ENCODE data around the gene STK40.
A peak's percentile ranks its signal among the peaks of the same experiment; 100 is the strongest.

The STK40 gene

DNA sequence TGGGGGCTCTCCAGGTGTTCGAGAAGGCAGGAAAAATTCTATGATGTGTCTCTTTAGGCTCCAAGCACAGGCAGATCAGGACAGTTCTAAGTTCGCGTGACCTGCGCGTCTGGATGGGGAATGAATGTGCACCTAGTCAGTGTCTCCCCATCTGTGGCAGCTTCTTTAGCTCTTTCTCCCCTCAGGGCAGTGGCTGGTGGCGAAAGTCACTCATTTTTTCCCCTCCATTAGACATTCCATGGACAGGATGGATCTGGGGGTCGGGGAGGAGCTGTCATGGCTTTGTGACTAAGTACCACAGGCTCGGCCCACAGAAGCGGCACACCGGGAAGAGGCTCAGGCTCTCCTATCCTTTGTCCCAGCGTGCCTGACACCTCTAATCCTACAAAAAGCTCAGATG lies 31.2 kb downstream of the STK40 start:
- DNase-seq (ENCODE audit: low read depth, low spot score) = no peak
- ChIA-PET CTCF (interaction anchor here (0.8 to 4.4 kb wide), 3 partner anchors 12 to 33 kb away, joined by 3 to 23 read pairs (median 3); no protein-coding TSS in a partner anchor), POLR2A (no interaction called here)
- H3K4me3 ChIP-seq (ENCODE audit: low read depth, low read length) = no peak overlapping the region
- TF ChIP-seq, protein P1, sequence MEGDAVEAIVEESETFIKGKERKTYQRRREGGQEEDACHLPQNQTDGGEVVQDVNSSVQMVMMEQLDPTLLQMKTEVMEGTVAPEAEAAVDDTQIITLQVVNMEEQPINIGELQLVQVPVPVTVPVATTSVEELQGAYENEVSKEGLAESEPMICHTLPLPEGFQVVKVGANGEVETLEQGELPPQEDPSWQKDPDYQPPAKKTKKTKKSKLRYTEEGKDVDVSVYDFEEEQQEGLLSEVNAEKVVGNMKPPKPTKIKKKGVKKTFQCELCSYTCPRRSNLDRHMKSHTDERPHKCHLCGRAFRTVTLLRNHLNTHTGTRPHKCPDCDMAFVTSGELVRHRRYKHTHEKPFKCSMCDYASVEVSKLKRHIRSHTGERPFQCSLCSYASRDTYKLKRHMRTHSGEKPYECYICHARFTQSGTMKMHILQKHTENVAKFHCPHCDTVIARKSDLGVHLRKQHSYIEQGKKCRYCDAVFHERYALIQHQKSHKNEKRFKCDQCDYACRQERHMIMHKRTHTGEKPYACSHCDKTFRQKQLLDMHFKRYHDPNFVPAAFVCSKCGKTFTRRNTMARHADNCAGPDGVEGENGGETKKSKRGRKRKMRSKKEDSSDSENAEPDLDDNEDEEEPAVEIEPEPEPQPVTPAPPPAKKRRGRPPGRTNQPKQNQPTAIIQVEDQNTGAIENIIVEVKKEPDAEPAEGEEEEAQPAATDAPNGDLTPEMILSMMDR (IDR thresholded peaks at IDR 0.05; ENCODE audit: insufficient read depth, low read length, missing control alignments) = no peak

DNA sequence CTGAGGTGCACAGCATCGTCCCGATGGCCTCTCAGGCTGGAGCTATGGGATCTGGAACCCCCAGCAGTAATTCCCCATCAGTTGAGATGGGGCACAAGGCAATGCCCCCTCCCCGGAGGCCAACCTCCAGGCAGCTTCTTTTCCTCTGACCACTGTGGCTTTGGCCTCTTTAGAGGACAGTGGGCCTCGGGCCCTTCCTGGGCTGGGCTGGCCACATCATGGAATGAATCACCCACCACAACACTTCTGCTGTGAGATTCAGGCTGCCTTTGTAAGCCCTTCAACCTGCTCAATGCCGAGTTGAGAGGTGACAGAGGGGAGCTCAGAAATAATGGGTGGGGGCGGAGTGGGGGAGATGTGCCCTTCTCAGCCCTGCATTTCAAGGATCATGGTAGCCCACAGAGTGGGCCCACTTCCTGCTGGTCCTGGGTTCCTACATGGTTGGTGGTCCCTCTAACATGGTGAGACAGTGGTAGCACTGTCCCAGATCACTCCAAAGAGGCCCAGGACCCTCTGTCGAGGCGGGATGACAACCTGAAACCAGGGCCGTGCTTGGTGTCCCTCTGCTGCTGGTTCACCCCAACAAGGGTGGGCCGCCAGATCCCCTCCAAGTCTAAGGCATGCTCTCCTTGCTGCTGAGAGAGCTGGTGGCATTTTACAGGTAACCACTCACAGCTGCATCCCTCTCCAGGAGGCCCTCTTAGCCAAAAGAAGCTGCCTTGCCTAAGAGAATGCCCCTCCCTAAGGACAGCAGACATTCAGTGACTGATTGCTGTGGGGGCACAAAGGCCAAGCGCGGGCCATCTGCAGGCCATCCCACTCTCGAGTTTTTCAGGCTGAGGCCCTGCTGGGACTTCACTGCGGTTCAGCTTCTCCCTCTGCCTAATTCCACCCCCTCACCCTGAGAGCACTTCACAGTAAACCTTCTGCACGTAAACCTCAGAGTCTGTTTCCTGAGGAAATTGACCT lies 32.5 kb downstream of the STK40 start:
- DNase-seq (ENCODE audit: low read depth, low spot score) = no peak
- TF ChIP-seq, protein P1 (IDR thresholded peaks at IDR 0.05; ENCODE audit: insufficient read depth, low read length, missing control alignments) = no peak
- ChIA-PET CTCF (interaction anchor here (0.7 to 5.4 kb wide), 7 partner anchors 11 to 69 kb away, joined by 3 to 30 read pairs (median 5); partner anchors contain the start of gene EVA1B), POLR2A (interaction anchor here (1.2 to 5.4 kb wide), 4 partner anchors 13 to 203 kb away, joined by 3 to 44 read pairs (median 8); no protein-coding TSS in a partner anchor)
- H3K4me3 ChIP-seq (ENCODE audit: low read depth, low read length) = no peak overlapping the region

DNA sequence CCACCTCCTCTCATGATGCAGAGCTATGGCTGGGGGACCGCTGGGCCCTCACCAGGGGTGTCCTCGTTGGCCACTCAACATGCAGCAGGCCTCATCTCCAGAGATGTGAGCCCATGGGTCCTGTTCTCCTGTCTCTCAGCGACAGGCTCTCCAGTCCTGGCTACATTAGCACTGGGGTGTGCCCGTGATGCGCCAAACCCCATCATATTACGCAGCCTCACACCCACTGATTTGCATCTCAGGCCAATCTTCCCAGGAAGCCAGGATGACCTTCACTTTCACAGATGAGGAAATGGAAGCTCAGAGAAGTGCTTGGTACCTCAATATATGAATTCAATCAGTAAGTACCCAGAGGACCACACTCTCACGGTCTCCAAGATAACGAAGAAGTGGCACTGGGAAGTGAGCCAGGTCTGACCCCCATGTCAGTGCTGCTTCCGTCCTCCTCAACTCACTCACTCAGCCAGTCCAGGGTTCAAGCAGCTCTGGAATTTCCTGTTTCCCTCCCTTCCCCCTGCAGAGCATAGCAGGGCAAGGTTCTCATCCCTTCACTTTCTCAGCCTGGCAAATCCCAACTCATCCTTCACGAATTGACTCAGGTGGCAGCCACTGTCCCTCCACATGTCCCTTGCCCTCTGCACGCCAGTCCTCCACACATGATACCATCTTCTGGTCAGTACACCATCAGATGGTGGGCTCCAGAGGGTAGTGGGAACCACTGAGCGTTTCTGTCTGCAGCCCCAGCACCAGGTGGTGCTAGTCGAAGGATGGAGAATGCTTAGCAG lies 33.4 kb downstream of the STK40 start:
- TF ChIP-seq, protein P1 (IDR thresholded peaks at IDR 0.05; ENCODE audit: insufficient read depth, low read length, missing control alignments) = peak; percentile 1
- no peak for DNase-seq (ENCODE audit: low read depth, low spot score)
- H3K4me3 ChIP-seq (ENCODE audit: low read depth, low read length) = no peak overlapping the region
- ChIA-PET POLR2A (interaction anchor here (0.7 to 5.4 kb wide), 5 partner anchors 14 to 203 kb away, joined by 3 to 44 read pairs (median 8); no protein-coding TSS in a partner anchor), CTCF (interaction anchor here (0.7 to 5.4 kb wide), 7 partner anchors 11 to 71 kb away, joined by 3 to 30 read pairs (median 4); partner anchors contain the start of gene EVA1B)

DNA sequence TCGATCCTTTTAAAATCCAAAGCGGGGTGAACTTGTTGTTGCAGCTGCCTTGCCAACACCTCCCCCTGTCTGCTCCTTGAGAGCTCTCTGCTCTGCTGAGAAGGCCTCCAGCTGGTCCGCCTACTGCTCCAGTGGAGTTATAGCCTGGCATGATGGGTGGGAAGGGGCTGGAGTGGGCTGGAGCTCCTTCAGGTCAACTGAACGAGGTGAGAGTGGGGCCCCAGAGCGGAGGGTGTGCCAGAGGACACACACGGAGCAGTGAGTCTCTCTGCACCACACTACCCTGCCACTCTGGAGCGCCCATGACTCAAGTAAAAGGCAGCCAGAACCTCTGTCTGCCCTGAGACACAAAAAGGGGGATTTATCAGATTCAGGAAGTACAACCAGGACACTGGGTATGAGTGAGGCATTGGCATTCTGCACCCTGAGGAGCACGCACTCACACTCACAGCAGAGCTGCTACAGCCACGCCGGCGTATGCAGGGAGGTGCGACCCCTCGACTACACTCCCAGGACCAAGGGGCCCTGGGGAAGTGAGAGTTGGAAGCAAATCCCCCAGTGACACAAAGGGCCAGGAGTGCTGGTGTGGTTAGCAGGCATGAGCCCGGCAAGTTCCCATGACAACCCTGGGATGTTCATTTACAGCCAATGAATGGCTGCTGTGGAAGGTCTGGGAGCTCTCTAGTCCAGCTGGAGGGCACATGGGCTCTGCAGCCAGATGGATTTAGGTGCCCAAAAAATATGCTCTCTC lies 34.3 kb downstream of the STK40 start:
- ChIA-PET CTCF (interaction anchor here (0.8 to 5.4 kb wide), 10 partner anchors 10 to 72 kb away, joined by 3 to 30 read pairs (median 4); partner anchors contain the start of gene EVA1B), POLR2A (interaction anchor here (0.9 to 5.4 kb wide), 7 partner anchors 15 to 38 kb away, joined by 3 to 44 read pairs (median 8); no protein-coding TSS in a partner anchor)
- peak overlapping the region; percentile 40 for H3K4me3 ChIP-seq (ENCODE audit: low read depth, low read length)
- TF ChIP-seq, protein P1 (IDR thresholded peaks at IDR 0.05; ENCODE audit: insufficient read depth, low read length, missing control alignments) = no peak
- DNase-seq (ENCODE audit: low read depth, low spot score) = peak; percentile 67

DNA sequence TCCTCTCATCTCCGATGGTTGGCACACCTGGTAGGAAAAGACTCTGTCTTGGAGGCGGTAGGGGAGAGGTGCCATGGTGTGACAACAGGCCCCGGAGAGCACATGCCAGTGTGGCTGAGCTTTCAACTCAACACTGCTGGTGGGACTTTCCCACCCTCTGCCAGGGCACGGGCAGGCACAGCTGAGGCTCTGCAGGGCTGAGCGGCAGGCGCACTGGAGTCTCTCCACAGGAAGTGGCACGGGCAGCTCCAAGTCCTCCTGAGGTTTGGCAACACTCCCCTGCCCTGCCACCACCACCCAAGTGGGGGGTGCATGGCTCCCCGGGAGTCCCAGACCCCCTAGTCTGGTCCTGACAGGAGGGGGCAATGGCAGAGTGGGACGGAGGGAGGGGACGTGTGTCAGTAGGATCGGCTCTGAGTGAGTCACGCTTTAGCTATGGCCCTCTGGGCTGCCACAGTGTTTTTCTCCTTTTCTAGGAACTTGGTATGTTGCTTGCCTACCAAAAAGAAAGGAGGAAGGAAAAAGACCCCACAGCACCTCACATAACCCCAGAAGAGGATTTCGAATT lies 35.0 kb downstream of the STK40 start:
- POLR2A ChIA-PET = interaction anchor here (0.6 to 5.4 kb wide), 8 partner anchors 16 to 201 kb away, joined by 3 to 44 read pairs (median 4); no protein-coding TSS in a partner anchor
- TF ChIP-seq, protein P1 (IDR thresholded peaks at IDR 0.05; ENCODE audit: insufficient read depth, low read length, missing control alignments) = no peak
- DNase-seq (ENCODE audit: low read depth, low spot score) = no peak
- H3K4me3 ChIP-seq (ENCODE audit: low read depth, low read length) = peak overlapping the region; percentile 40
- CTCF ChIA-PET = interaction anchor here (0.8 to 5.4 kb wide), 8 partner anchors 9 to 71 kb away, joined by 3 to 30 read pairs (median 5); partner anchors contain the start of gene EVA1B

Measured in AG04449 (cell line).